Neural progenitor cell (in vitro differentiated cells): ENCODE data around the gene TMEM126A.
"Not testable (repeated sequence)": the region's sequence is repeated elsewhere in the genome, so short reads cannot be mapped to it uniquely, and the experiment has no call there.

Experiments
- EZH2 ChIP-seq: fragments of 200-600 bp; sonication (generic); IDR thresholded peaks from 2 replicates; pipeline ENCODE4 v1.6.1; 2017; ENCODE audit warnings: antibody characterized with exemption, mild to moderate bottlenecking, moderate library complexity
- EZH2phosphoT487 ChIP-seq: fragments of 200-600 bp; sonication (generic); IDR thresholded peaks from 2 replicates; pipeline ENCODE4 v1.6.1; 2017; ENCODE audit warnings: antibody characterized with exemption
- TF ChIP-seq, protein P1 (sequence below): fragments of 200-600 bp; sonication (generic); IDR thresholded peaks from 2 replicates; pipeline ENCODE4 v1.5.1; 2017; ENCODE audit warnings: antibody characterized with exemption, mild to moderate bottlenecking

GRCh38 chr11:85611643-85612042, 36.1 kb upstream of the TMEM126A start:
- TF ChIP-seq, protein P1, sequence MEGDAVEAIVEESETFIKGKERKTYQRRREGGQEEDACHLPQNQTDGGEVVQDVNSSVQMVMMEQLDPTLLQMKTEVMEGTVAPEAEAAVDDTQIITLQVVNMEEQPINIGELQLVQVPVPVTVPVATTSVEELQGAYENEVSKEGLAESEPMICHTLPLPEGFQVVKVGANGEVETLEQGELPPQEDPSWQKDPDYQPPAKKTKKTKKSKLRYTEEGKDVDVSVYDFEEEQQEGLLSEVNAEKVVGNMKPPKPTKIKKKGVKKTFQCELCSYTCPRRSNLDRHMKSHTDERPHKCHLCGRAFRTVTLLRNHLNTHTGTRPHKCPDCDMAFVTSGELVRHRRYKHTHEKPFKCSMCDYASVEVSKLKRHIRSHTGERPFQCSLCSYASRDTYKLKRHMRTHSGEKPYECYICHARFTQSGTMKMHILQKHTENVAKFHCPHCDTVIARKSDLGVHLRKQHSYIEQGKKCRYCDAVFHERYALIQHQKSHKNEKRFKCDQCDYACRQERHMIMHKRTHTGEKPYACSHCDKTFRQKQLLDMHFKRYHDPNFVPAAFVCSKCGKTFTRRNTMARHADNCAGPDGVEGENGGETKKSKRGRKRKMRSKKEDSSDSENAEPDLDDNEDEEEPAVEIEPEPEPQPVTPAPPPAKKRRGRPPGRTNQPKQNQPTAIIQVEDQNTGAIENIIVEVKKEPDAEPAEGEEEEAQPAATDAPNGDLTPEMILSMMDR, result not testable (repeated sequence)
- not testable (repeated sequence) for TF ChIP-seq EZH2, EZH2phosphoT487
